DOHH2 (cell line): ENCODE results near the gene ZFYVE1.

Experiments
- CTCF ChIP-seq: fragments of 200-600 bp; sonication (generic); IDR thresholded peaks from one replicate; pipeline ENCODE4 v1.5.1; 2014; ENCODE audit warnings: antibody characterized with exemption, mild to moderate bottlenecking, low read depth, low read length; ENCODE audit not compliant: poor library complexity, severe bottlenecking
- EZH2phosphoT487 ChIP-seq: fragments of 200-600 bp; sonication (generic); IDR thresholded peaks from 2 replicates; pipeline ENCODE4 v1.6.1; 2017; ENCODE audit warnings: borderline replicate concordance, mild to moderate bottlenecking, antibody characterized with exemption, low read length, moderate library complexity, mixed read lengths

- no peak for TF ChIP-seq CTCF
- no peak for TF ChIP-seq EZH2phosphoT487
These were observed 48.0 kb downstream of the ZFYVE1 start for GRCh38 chr14:72978856-72979255.
